GM18511 (cell line): Measurements from ENCODE around the gene UNC5B.

Experiments
- ATAC-seq: cut with Tn5 transposase; IDR thresholded peaks from one replicate; pipeline ENCODE4 v1.9.1; 2021; ENCODE audit warnings: mild to moderate bottlenecking, moderate library complexity; ENCODE audit not compliant: unreplicated experiment

The UNC5B gene

GRCh38 chr10:71251319-71251718 is 38.9 kb downstream of the UNC5B start:
- ATAC-seq: no peak

DNA sequence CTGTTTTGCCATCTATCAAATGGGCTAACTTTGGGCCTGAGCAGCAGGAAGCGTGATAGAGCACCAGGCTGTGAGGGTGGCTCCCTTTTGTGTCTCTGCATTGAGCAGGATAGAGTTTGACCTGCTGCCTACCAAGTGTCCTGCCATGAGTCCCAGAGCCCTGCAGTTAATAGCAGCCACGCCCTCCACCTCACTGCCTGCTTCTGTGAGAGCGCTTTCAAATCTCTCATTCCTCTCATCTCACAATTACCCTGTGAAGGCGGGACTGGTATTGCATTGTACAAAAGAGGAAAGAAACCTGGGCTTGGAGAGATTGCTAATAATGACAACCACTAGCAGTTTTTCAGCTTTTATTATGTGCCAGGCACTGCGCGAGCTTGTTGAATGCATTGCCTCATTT is 39.9 kb downstream of the UNC5B start:
- no peak for ATAC-seq

DNA sequence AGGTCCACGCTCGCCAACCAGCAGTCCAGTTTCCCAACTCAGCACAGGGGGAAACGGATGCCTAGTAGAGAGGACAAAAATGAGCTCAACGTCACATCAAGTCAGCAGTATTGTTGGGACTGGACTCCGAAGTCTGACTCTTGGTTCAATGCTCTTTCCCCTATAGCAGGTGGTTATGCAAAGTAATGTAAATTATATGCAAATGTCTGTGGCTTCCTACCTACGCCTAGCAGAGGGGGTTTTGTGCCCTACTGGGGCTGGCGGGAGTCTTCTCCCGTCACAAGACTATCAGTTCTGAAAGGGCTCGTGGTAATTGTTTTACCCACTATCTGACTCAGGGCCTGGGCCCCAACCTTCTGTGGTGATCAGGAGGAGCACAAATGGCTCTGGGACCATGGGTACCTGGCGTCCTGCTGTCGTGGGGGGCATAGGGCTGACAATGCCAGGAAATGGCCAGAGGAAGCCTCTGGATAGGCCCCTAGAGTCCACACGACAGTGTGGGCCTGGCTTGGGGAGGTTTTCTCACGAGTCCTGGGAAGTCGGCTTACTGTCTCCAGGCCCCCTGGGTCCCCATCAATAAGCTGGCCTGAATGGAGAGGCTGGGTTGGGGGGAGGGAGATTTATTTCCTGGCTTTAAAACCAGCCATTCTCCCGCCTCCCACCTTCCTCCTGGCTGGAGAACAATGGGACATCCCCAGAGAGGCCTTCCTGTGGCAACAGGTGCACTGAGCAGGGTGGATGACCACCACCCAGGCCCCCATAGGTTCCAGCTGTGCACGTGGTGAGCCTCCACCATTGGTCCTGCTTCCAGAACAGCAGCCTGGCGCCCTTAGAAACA is 41.8 kb downstream of the UNC5B start:
- ATAC-seq: no peak

- no peak for ATAC-seq
Observed at GRCh38 chr10:71254834-71255549, 42.6 kb downstream of the UNC5B start.

- no peak for ATAC-seq
Observed at GRCh38 chr10:71255550-71255807, 43.1 kb downstream of the UNC5B start.

- ATAC-seq: no peak
Observed at GRCh38 chr10:71255808-71256660, 43.7 kb downstream of the UNC5B start.

GRCh38 chr10:71256661-71257318 is 44.4 kb downstream of the UNC5B start:
- no peak for ATAC-seq

- ATAC-seq: no peak
Observed at GRCh38 chr10:71257319-71257997, 45.1 kb downstream of the UNC5B start.

DNA sequence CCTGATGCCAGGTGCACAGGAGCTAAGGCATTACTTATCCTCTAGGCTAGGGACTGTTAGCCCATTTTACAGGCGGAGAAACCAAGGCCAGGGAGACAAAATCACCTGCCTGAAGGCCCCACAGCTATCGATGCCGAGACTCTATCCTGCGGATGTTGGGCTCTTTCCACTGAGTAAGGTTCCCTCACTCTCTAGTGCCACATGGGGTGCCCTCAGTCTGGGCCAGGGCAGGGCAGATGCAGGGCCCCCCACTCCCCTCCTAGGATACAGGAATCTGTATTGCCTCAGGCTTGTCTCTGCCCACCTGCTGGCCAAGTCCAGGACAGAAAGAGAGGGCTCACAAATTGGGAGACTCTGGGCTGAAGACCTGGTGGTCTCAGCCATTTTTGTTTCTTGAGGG is 45.7 kb downstream of the UNC5B start:
- ATAC-seq: no peak

DNA sequence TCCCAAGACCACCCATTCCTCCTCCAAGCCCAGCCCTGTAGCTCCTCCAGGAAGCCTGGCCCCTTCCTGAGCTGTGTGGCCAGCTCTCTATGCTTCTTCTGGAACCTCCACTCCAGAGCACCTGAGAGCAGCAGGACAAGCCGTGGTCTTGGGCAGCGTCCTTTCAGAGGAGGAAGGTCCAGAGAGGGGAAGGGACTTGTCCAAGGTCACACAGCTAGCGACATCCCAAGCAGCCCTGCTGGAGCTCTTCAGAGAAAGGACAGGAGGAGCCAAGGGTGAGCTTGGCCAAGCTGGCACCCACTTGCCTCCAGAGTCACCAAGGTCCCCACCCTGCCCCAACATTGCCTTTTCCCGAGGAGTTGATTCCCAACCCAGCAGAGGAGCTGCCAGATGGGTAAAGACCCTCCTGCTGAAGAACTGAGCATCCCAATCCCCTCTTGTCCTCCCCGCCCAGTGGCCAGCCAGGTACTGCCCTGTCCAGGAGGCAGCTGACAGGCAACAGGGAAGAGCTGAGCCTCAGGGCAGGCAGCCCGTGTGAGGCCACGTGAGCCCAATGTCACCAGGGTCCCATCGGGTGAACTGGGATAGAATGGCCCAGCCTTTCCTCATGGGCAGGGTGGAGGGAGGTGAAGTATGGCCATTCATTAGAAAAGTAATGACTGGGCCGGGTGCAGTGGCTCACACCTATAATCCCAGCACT is 46.2 kb downstream of the UNC5B start:
- ATAC-seq: no peak

DNA sequence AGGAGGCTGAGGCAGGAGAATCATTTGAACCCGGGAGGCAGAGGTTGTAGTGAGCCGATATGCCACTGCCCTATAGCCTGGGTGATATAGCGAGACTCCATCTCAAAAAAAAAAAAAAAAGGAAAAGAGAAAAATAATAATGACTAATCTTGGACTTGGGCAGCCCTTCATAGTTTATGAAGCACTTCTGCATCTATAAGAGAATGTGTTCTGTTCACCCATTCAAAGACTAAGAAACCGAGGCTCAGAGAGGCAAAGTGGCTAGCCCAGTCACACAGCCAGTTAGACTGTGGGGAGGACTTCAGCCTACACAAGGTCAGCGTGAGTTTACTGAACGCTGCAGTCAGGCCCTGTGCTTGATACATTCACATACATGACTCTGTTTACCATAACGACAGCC is 46.9 kb downstream of the UNC5B start:
- no peak for ATAC-seq

DNA sequence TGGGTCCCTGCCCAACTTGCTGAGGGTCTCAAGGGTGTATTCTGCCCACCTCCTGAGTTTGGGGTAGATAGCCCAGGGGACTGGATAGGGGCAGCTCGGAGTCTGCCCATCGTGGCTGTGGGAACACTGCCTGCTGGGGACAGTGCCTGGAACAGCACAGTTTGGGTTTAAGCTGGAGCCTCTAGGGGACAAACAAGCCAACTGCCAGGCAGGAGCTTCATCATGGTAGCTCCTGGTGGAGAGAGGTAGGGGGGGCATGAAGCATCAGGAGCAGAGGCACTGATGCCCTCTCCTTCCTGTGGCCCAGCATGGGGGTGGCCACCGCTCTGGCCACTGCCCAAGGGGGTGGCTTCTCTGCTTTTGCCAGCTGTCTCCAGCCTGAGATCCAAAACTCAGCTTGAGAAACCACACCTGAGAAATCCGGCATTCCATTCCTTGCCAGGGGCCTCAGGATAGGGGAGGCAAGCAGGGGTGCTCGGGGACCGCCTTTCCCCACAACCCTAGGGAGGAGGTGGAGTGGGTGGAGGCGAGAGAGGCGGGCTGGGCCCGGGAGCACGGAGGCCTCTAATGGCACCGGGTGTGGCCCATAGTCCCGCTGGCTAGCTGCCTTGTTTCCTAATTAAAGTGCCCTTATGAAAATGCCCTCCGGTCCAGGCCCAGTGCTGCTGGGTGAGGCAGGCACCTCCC is 47.6 kb downstream of the UNC5B start:
- ATAC-seq: no peak

GRCh38 chr10:71260622-71261325 is 48.4 kb downstream of the UNC5B start:
- ATAC-seq: no peak

DNA sequence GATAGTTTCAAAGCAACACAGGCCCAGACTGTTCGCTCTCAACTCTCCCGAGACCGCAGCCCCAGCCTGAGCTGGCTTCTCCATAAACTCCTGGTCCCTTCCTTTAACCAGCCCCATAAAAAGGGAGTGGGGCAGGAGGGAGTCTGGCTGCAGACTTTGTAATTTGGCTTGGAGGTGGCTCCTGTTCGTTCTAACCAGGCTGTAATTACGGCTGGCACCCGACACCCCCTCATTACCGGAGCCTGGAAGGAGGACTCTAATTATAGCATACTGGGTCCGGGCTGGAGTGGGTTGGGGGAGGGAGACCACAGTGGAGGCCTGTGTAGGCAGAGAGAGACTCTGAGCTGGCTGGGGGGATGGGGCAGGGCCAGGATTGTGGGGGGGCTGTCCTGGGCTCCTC is 49.7 kb downstream of the UNC5B start:
- no peak for ATAC-seq

GRCh38 chr10:71262817-71263216 is 50.4 kb downstream of the UNC5B start:
- no peak for ATAC-seq

GRCh38 chr10:71263376-71263775 is 51.0 kb downstream of the UNC5B start:
- no peak for ATAC-seq

- no peak for ATAC-seq
Observed at GRCh38 chr10:71264345-71265200, 52.2 kb downstream of the UNC5B start.

DNA sequence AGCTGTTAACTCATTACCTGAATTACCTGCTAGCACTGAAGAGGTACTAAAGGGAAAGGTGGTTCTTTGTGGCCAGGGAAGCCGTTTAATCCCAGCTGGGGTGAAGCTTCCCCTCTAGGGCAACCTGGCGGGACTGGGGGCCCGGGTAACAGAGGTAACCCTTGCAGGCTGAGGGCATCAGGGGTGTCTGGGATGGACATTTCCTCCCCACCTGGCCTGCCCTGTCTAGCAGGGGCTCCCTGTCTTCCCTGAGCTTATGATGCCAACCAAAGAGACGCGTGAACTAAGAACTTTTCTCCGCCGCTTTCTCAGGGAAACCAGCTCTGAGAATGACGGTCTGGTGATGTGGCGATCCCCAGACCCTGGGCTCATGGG is 52.8 kb downstream of the UNC5B start:
- no peak for ATAC-seq
